Lower lobe of right lung (tissue), 2 donors: Measurements from ENCODE around the gene WDCP. TPM values are rescaled to one million over a fixed set of nuclear protein-coding genes. Genes with fewer than 3 reads are reported as not detected.

ENCODE experiments used
- ATAC-seq, 2 donors: fragments of 200-7000 bp; cut with Tn5 transposase; one replicate each; pipeline ENCODE4 v1.9.1; 2020 to 2022; ENCODE audit warnings: mild to moderate bottlenecking in 2 of 2, moderate library complexity in 2 of 2
- DNase-seq: peaks from one replicate; pipeline ENCODE4 v3.0.0-alpha.2; 2020
- H3K27ac ChIP-seq: fragments of 200-600 bp; one replicate; pipeline ENCODE4 v1.8.0; 2022
- H3K27me3 ChIP-seq: fragments of 200-600 bp; one replicate; pipeline ENCODE4 v1.8.0; 2022; ENCODE audit warnings: low read depth
- H3K36me3 ChIP-seq: fragments of 200-600 bp; one replicate; pipeline ENCODE4 v1.8.0; 2022; ENCODE audit warnings: mild to moderate bottlenecking
- H3K4me1 ChIP-seq: fragments of 200-600 bp; one replicate; pipeline ENCODE4 v1.8.0; 2022
- H3K4me3 ChIP-seq: fragments of 200-600 bp; one replicate; pipeline ENCODE4 v1.8.0; 2022; ENCODE audit warnings: mild to moderate bottlenecking
- H3K9me3 ChIP-seq: fragments of 200-600 bp; one replicate; pipeline ENCODE4 v1.8.0; 2022
- CTCF ChIP-seq: fragments of 200-600 bp; IDR thresholded peaks from one replicate; pipeline ENCODE4 v1.8.0; 2022; ENCODE audit warnings: antibody characterized with exemption, mild to moderate bottlenecking
- intact Hi-C: fragments of 100-400 bp; cut with DNase I; formaldehyde crosslinking; loops from one replicate; pipeline ENCODE4 v1.11.0; 2022
- total RNA-seq: library from RNA; stranded (reverse); fragmentation: NEBNext Ultra II Directional; extraction: Animal tissue kit (Norgen Biotek cat#: 25700); gene quantifications from one replicate; pipeline ENCODE4 v1.2.1, GENCODE V29; 2021
- donor health status: DM: no; HTN: yes; CAD: no; lungs with severe emphysema.

Gene WDCP
- total RNA-seq, 1 donor from 2014 or later: 10.5 TPM

- Histone ChIP-seq H3K27me3 (no peaks in the 10 kb centered on the region), H3K27ac (no peak overlapping the region), H3K9me3 (no peaks in the 10 kb centered on the region), H3K36me3 (peaks cover 33% of the 10 kb centered on the region), H3K4me1 (no peaks in the 10 kb centered on the region), H3K4me3 (no peak overlapping the region)
- DNase-seq: no peak
- no peak for TF ChIP-seq CTCF
- ATAC-seq: no peak
- intact Hi-C loops: no loop called here
These were observed 8.2 kb downstream of the WDCP start for GRCh38 chr2:24038786-24039499.

GRCh38 chr2:24026233-24026632, 21.0 kb downstream of the WDCP start:
- no peak for ATAC-seq
- Histone ChIP-seq H3K4me3 (no peak overlapping the region), H3K4me1 (no peaks in the 10 kb centered on the region), H3K27me3 (no peaks in the 10 kb centered on the region), H3K27ac (no peak overlapping the region), H3K9me3 (no peaks in the 10 kb centered on the region), H3K36me3 (peaks cover 52% of the 10 kb centered on the region)
- no peak for TF ChIP-seq CTCF
- DNase-seq: no peak
- intact Hi-C loops: no loop called here

DNA sequence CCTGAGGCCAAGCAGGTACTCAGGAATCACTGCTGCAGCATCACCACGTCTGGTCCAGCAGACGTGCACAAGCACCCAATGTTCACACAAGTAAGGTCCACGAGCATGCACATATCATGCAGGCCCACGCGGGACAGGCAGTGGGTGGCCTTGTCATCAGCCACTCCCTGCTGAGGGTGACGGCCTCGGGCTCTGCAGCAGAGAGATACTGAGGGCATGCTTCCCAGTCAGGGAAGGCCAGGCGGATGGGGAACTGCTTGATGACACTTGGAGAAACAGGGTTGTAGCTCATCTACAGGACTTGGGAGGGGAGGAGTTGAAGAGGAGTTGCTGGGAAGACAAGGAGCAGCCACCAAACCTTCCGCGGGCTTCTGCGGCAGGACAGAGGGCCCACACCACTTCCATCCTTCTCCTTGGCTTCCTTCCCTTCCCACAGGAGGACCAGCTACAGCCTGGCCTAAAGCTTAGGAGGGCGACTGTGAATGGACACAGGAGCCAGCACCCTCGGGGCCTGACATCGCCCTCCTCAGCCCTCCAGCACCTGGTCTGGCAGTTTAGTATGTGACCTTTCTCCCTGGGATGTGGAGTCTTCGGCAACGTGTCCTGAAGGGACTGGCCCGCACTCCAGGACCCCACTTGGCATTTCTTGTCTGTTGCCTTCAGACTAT, 22.1 kb downstream of the WDCP start:
- Histone ChIP-seq H3K9me3 (no peaks in the 10 kb centered on the region), H3K27ac (no peak overlapping the region), H3K27me3 (no peaks in the 10 kb centered on the region), H3K4me3 (no peak overlapping the region), H3K4me1 (no peaks in the 10 kb centered on the region), H3K36me3 (peaks cover 41% of the 10 kb centered on the region)
- no peak for TF ChIP-seq CTCF
- DNase-seq (no peak), ATAC-seq (no peak)
- intact Hi-C loops: no loop called here

DNA sequence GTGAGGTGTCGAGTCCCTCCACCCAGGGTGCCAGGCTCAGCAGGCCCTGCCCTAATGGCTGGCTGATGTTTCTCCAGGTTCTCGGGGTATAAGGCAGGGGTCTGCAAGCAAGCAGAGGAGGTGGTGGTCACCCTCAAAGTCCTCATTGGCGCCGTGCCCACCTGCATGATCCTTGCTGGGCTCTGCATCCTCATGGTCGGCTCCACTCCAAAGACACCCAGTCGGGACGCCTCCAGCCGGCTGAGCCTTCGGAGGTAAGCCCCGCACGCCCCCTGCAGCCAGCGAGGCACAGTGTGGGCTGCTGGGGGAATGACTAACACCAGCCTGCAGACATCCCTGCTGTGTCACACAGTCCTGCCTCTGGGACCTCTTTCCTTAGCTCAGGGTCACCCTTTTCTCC, 23.2 kb downstream of the WDCP start:
- Histone ChIP-seq H3K4me1 (no peaks in the 10 kb centered on the region), H3K9me3 (no peaks in the 10 kb centered on the region), H3K36me3 (peaks cover 29% of the 10 kb centered on the region), H3K27ac (no peak overlapping the region), H3K4me3 (no peak overlapping the region), H3K27me3 (no peaks in the 10 kb centered on the region)
- TF ChIP-seq CTCF: no peak
- intact Hi-C loops: no loop called here
- ATAC-seq: peak in 1 of 2 donors; percentile 29
- DNase-seq: peak; percentile 48

DNA sequence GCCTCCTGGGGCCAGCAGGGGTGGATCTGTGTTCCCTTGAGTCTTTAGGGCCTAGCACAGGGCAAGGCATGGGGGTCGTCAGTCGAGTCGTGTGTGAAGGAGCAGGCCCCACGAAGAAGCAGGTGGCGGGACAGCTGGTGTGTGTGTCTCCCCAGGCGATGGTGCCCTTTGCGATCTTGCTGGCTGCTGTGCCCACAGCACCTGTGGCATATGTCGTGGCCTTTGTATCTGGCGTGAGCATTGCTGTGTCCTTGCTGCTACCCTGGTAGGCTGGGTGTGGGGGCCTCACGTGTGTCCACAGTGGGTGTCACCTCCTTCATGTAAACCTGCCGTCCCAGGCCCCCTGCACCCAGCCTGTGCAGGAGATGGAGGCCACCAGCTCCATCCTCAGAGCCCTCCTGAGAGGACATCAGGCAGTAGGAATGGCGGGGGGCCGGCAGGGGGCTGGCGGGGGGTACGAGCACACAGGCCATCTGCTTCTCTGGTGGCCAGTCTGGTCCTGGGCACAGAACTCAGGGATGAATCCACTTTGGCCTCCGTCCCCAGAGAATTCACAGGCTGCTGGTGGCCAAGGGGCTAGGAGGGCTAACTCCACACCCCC, 24.1 kb downstream of the WDCP start:
- Histone ChIP-seq H3K27ac (no peak overlapping the region), H3K27me3 (no peaks in the 10 kb centered on the region), H3K4me1 (no peaks in the 10 kb centered on the region), H3K36me3 (peaks cover 21% of the 10 kb centered on the region), H3K4me3 (no peak overlapping the region), H3K9me3 (no peaks in the 10 kb centered on the region)
- intact Hi-C loops: no loop called here
- ATAC-seq (no peak), DNase-seq (no peak)
- no peak for TF ChIP-seq CTCF
